HepG2 (cell line): ENCODE data around the gene ZNF276. TPM values are rescaled to one million over a fixed set of nuclear protein-coding genes. Genes with fewer than 3 reads are reported as not detected.

Experiments
- ARNT2 ChIP-seq: sonication (generic); formaldehyde crosslinking; IDR thresholded peaks from 2 replicates; pipeline ENCODE4 v1.8.0; 2022; ENCODE audit warnings: mild to moderate bottlenecking, low read depth, missing genetic modification reagents, moderate library complexity
- ATF7-NPFF ChIP-seq: sonication (generic); formaldehyde crosslinking; IDR thresholded peaks from 2 replicates; pipeline ENCODE4 v1.8.1; 2023; ENCODE audit warnings: mild to moderate bottlenecking, low read depth, missing genetic modification reagents, moderate library complexity
- CBX2 ChIP-seq, 2 experiments: fragments of 200-600 bp in 1 of 2; sonication (generic); formaldehyde crosslinking in 1 of 2; IDR thresholded peaks; 2 replicates each; pipeline versions ENCODE4 v1.7.0 to v1.8.1; 2018 to 2022; ENCODE audit warnings: low read depth in 2 of 2, low read length in 1 of 2, mild to moderate bottlenecking in 1 of 2, missing genetic modification reagents in 1 of 2
- SOX13 ChIP-seq, 3 experiments: fragments of 450-650 bp in 1 of 3; sonication (generic) in 1 of 3; formaldehyde crosslinking in 1 of 3; IDR thresholded peaks in 2 of 3; conservative IDR thresholded peaks in 1 of 3; 2 replicates each; pipeline versions ENCODE4 v1.5.0 to v1.6.1; 2016 to 2020; ENCODE audit warnings: antibody characterized with exemption in 1 of 3, mild to moderate bottlenecking in 1 of 3, missing compliant biosample characterization in 1 of 3, missing genetic modification reagents in 1 of 3, moderate library complexity in 1 of 3
- YY1 ChIP-seq: IDR thresholded peaks from 2 replicates; pipeline ENCODE4 v1.6.1; 2011; ENCODE audit warnings: low read length, low read depth, moderate library complexity, mild to moderate bottlenecking; ENCODE audit not compliant: insufficient read depth, insufficient replicate concordance
- ZNF749 ChIP-seq: sonication (generic); formaldehyde crosslinking; IDR thresholded peaks from 2 replicates; pipeline ENCODE4 v1.8.0; 2022; ENCODE audit warnings: mild to moderate bottlenecking, missing genetic modification reagents, moderate library complexity, borderline replicate concordance
- polyA plus RNA-seq, 8 experiments: library from polyadenylated mRNA; depleted of rRNA in 3 of 8; stranded (reverse) in 7 of 8; unstranded in 1 of 8; fragments of >200 nt; fragmentation: Illumina TruSeq in 4 of 8; extraction: Trizol in 4 of 8; gene quantifications; 2 replicates each; pipeline versions ENCODE4 v1.2.1 to v1.2.3, GENCODE V29; 2011 to 2016; ENCODE audit warnings: low read depth in 4 of 8, missing spikeins in 1 of 8, mixed read lengths in 1 of 8; ENCODE audit not compliant: insufficient read depth in 1 of 8
- total RNA-seq, 5 experiments: library from RNA; depleted of rRNA; stranded (reverse); fragments of >200 nt; fragmentation: Illumina TruSeq; extraction: Trizol; gene quantifications; 2 replicates each; pipeline ENCODE4 v1.2.3, GENCODE V29; 2016; ENCODE audit warnings: low read depth in 1 of 5
- TF ChIP-seq, protein P1 (sequence below): sonication (generic); formaldehyde crosslinking; conservative IDR thresholded peaks from 2 replicates; pipeline ENCODE4 v1.8.0; 2022; ENCODE audit warnings: missing genetic modification reagents
- TF ChIP-seq, protein P2 (sequence below): sonication (generic); formaldehyde crosslinking; IDR thresholded peaks from 2 replicates; pipeline ENCODE4 v1.4.0; 2020; ENCODE audit warnings: mild to moderate bottlenecking, missing genetic modification reagents, borderline replicate concordance
- TF ChIP-seq, protein P3 (sequence below): sonication (generic); formaldehyde crosslinking; IDR thresholded peaks from 2 replicates; pipeline ENCODE4 v1.8.0; 2022; ENCODE audit warnings: mild to moderate bottlenecking, missing genetic modification reagents
- TF ChIP-seq, protein P4 (sequence below): sonication (generic); formaldehyde crosslinking; IDR thresholded peaks from 2 replicates; pipeline ENCODE4 v1.5.1; 2020; ENCODE audit warnings: mild to moderate bottlenecking, moderate library complexity, missing genetic modification reagents
- TF ChIP-seq, protein P5 (sequence below): sonication (generic); formaldehyde crosslinking; IDR thresholded peaks from 2 replicates; pipeline ENCODE4 v1.5.1; 2020; ENCODE audit warnings: mild to moderate bottlenecking, missing genetic modification reagents, moderate library complexity

Gene ZNF276
- total and polyA plus RNA-seq, 2 of the 13 experiments (the other 11 are each of a cell fraction or from before 2014, with no cell fraction given): 17.7 to 18.0 TPM

DNA sequence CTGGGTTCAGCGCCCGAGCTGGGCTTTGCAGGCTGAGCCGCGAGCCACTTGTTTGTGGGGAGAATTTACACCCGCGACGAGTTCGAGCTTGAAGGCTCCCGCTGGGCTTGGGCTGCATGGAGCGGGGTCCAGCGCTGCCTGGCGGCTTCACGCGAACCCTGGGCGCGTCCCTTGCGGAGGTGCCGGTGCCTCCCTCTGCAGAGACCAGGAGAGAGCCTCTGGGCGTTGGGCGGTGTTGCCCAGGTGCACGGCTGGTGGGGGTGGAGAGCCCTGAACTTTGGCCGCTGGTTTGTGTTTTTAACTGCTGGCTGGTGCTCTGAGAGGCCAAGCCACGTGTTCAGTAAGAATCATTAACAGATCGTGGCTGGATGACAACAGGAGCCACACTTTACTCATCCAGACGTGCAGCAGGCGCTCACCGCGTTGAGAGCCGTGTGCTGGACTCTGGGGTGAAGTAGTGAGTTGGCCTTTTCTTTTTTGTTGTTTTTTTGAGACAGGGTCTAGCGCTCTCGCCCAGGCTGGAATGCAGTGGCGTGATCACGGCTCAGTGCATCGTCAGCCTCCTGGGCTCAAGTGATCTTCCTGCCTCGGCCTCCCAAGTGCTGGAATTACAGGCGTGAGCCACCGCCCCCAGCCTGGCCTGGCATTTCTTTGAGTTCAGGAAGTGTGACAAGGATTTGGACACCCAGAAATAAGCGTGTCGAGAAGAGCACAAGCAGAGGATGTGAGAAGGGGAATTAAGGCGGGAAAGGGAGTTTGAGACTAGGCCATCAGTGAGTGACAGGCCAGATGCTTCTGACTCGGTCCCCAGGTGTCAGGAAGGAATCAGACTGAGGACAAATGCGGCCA is 34.0 kb upstream of the ZNF276 start (continued):
- TF ChIP-seq, protein P1, sequence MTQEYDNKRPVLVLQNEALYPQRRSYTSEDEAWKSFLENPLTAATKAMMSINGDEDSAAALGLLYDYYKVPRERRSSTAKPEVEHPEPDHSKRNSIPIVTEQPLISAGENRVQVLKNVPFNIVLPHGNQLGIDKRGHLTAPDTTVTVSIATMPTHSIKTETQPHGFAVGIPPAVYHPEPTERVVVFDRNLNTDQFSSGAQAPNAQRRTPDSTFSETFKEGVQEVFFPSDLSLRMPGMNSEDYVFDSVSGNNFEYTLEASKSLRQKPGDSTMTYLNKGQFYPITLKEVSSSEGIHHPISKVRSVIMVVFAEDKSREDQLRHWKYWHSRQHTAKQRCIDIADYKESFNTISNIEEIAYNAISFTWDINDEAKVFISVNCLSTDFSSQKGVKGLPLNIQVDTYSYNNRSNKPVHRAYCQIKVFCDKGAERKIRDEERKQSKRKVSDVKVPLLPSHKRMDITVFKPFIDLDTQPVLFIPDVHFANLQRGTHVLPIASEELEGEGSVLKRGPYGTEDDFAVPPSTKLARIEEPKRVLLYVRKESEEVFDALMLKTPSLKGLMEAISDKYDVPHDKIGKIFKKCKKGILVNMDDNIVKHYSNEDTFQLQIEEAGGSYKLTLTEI (CRISPR knock-in tag): no peak
- no peak for TF ChIP-seq CBX2 (IDR thresholded peaks at IDR 0.05; ENCODE audit: low read depth, low read length)
- no peak for TF ChIP-seq CBX2 (CRISPR knock-in tag; IDR thresholded peaks at IDR 0.05; ENCODE audit: low read depth)
- TF ChIP-seq ATF7-NPFF: peak; percentile 90
- peak; percentile 93 for TF ChIP-seq ARNT2
- TF ChIP-seq, protein P2, sequence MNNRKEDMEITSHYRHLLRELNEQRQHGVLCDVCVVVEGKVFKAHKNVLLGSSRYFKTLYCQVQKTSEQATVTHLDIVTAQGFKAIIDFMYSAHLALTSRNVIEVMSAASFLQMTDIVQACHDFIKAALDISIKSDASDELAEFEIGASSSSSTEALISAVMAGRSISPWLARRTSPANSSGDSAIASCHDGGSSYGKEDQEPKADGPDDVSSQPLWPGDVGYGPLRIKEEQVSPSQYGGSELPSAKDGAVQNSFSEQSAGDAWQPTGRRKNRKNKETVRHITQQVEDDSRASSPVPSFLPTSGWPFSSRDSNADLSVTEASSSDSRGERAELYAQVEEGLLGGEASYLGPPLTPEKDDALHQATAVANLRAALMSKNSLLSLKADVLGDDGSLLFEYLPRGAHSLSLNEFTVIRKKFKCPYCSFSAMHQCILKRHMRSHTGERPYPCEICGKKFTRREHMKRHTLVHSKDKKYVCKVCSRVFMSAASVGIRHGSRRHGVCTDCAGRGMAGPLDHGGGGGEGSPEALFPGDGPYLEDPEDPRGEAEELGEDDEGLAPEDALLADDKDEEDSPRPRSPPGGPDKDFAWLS (CRISPR knock-in tag): no peak
- peak; percentile 66 for TF ChIP-seq YY1
- TF ChIP-seq SOX13 (IDR thresholded peaks at IDR 0.05): peak; percentile 54
- TF ChIP-seq SOX13 (CRISPR knock-in tag; conservative IDR thresholded peaks at IDR 0.05 in 1 of 2, IDR thresholded peaks at IDR 0.05 in 1 of 2): peak; percentile 51 to 86; a peak in 2 of 4 replicates
- TF ChIP-seq, protein P3, sequence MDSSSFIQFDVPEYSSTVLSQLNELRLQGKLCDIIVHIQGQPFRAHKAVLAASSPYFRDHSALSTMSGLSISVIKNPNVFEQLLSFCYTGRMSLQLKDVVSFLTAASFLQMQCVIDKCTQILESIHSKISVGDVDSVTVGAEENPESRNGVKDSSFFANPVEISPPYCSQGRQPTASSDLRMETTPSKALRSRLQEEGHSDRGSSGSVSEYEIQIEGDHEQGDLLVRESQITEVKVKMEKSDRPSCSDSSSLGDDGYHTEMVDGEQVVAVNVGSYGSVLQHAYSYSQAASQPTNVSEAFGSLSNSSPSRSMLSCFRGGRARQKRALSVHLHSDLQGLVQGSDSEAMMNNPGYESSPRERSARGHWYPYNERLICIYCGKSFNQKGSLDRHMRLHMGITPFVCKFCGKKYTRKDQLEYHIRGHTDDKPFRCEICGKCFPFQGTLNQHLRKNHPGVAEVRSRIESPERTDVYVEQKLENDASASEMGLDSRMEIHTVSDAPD (CRISPR knock-in tag): peak; percentile 96
- TF ChIP-seq, protein P4, sequence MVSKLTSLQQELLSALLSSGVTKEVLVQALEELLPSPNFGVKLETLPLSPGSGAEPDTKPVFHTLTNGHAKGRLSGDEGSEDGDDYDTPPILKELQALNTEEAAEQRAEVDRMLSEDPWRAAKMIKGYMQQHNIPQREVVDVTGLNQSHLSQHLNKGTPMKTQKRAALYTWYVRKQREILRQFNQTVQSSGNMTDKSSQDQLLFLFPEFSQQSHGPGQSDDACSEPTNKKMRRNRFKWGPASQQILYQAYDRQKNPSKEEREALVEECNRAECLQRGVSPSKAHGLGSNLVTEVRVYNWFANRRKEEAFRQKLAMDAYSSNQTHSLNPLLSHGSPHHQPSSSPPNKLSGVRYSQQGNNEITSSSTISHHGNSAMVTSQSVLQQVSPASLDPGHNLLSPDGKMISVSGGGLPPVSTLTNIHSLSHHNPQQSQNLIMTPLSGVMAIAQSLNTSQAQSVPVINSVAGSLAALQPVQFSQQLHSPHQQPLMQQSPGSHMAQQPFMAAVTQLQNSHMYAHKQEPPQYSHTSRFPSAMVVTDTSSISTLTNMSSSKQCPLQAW (CRISPR knock-in tag): peak; percentile 100
- peak; percentile 98 for TF ChIP-seq ZNF749 (CRISPR knock-in tag)
- TF ChIP-seq, protein P5, sequence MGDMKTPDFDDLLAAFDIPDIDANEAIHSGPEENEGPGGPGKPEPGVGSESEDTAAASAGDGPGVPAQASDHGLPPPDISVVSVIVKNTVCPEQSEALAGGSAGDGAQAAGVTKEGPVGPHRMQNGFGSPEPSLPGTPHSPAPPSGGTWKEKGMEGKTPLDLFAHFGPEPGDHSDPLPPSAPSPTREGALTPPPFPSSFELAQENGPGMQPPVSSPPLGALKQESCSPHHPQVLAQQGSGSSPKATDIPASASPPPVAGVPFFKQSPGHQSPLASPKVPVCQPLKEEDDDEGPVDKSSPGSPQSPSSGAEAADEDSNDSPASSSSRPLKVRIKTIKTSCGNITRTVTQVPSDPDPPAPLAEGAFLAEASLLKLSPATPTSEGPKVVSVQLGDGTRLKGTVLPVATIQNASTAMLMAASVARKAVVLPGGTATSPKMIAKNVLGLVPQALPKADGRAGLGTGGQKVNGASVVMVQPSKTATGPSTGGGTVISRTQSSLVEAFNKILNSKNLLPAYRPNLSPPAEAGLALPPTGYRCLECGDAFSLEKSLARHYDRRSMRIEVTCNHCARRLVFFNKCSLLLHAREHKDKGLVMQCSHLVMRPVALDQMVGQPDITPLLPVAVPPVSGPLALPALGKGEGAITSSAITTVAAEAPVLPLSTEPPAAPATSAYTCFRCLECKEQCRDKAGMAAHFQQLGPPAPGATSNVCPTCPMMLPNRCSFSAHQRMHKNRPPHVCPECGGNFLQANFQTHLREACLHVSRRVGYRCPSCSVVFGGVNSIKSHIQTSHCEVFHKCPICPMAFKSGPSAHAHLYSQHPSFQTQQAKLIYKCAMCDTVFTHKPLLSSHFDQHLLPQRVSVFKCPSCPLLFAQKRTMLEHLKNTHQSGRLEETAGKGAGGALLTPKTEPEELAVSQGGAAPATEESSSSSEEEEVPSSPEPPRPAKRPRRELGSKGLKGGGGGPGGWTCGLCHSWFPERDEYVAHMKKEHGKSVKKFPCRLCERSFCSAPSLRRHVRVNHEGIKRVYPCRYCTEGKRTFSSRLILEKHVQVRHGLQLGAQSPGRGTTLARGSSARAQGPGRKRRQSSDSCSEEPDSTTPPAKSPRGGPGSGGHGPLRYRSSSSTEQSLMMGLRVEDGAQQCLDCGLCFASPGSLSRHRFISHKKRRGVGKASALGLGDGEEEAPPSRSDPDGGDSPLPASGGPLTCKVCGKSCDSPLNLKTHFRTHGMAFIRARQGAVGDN (CRISPR knock-in tag): peak; percentile 100
